GM23338 (cell line): ENCODE measurements around the gene CHST11. TPM values are rescaled to one million over a fixed set of nuclear protein-coding genes. Genes with fewer than 3 reads are reported as not detected.

Source experiments
- ATAC-seq: fragments of 200-7000 bp; cut with Tn5 transposase; 3 replicates; pipeline ENCODE4 v1.9.1; 2020
- DNase-seq: peaks from one replicate; pipeline ENCODE4 v3.0.0-alpha.2; 2015; ENCODE audit warnings: low spot score
- H2AFZ ChIP-seq: fragments of 200-600 bp; sonication (generic); 2 replicates; pipeline ENCODE4 v1.8.0; 2016; ENCODE audit warnings: antibody characterized with exemption, mild to moderate bottlenecking, moderate library complexity
- H3F3A ChIP-seq: fragments of 200-600 bp; sonication (generic); replicated peaks from 2 replicates; pipeline ENCODE4 v1.8.0; 2017; ENCODE audit warnings: antibody characterized with exemption, mixed run types, low read depth
- H3K27ac ChIP-seq: fragments of 200-600 bp; sonication (generic); 2 replicates; pipeline ENCODE4 v1.6.1; 2016; ENCODE audit warnings: low read depth
- H3K27me3 ChIP-seq: fragments of 200-600 bp; sonication (generic); 2 replicates; pipeline ENCODE4 v1.8.0; 2016; ENCODE audit warnings: mild to moderate bottlenecking, mixed run types, moderate library complexity; ENCODE audit not compliant: insufficient read depth
- H3K36me3 ChIP-seq: fragments of 200-600 bp; sonication (generic); 2 replicates; pipeline ENCODE4 v1.8.0; 2016; ENCODE audit warnings: mild to moderate bottlenecking; ENCODE audit not compliant: insufficient read depth
- H3K4me1 ChIP-seq: fragments of 200-600 bp; sonication (generic); 2 replicates; pipeline ENCODE4 v1.8.0; 2016; ENCODE audit warnings: mild to moderate bottlenecking, moderate library complexity; ENCODE audit not compliant: insufficient read depth
- H3K4me2 ChIP-seq: fragments of 200-600 bp; sonication (generic); 2 replicates; pipeline ENCODE4 v1.7.1; 2017; ENCODE audit warnings: mixed run types
- H3K4me3 ChIP-seq: fragments of 200-600 bp; sonication (generic); 2 replicates; pipeline ENCODE4 v1.6.1; 2016; ENCODE audit warnings: mixed run types
- H3K79me2 ChIP-seq: fragments of 200-600 bp; sonication (generic); replicated peaks from 2 replicates; pipeline ENCODE4 v1.8.0; 2017; ENCODE audit warnings: mild to moderate bottlenecking; ENCODE audit not compliant: insufficient read depth
- H3K9me2 ChIP-seq: fragments of 200-600 bp; sonication (generic); 2 replicates; pipeline ENCODE4 v1.8.0; 2017; ENCODE audit not compliant: insufficient read depth
- H4K20me1 ChIP-seq: fragments of 200-600 bp; sonication (generic); replicated peaks from 2 replicates; pipeline ENCODE4 v1.8.0; 2017; ENCODE audit warnings: mild to moderate bottlenecking; ENCODE audit not compliant: insufficient read depth
- H3K27ac Mint-ChIP-seq: 2 replicates; pipeline ENCODE4 v1.8.0; 2020; ENCODE audit warnings: inconsistent platforms, mild to moderate bottlenecking, moderate library complexity, mixed read lengths
- H3K27me3 Mint-ChIP-seq: 3 replicates; pipeline ENCODE4 v1.8.0; 2022; ENCODE audit warnings: low read depth, mild to moderate bottlenecking, moderate library complexity, mixed read lengths, inconsistent platforms; ENCODE audit not compliant: insufficient read depth, poor library complexity
- H3K36me3 Mint-ChIP-seq: 3 replicates; pipeline ENCODE4 v1.8.0; 2021; ENCODE audit warnings: low read depth, mild to moderate bottlenecking, inconsistent platforms, moderate library complexity, mixed read lengths
- H3K4me1 Mint-ChIP-seq: 3 replicates; pipeline ENCODE4 v1.8.0; 2020; ENCODE audit warnings: mild to moderate bottlenecking, inconsistent platforms, mixed read lengths
- H3K4me3 Mint-ChIP-seq: 3 replicates; pipeline ENCODE4 v1.8.0; 2021; ENCODE audit warnings: moderate library complexity, mild to moderate bottlenecking, inconsistent platforms, mixed read lengths
- H3K9me3 Mint-ChIP-seq: 3 replicates; pipeline ENCODE4 v1.8.0; 2020; ENCODE audit warnings: moderate library complexity, mild to moderate bottlenecking, inconsistent platforms, mixed read lengths
- CREB1 ChIP-seq: fragments of 250-450 bp; sonication (Bioruptor Pico); IDR thresholded peaks from 2 replicates; pipeline ENCODE4 v1.5.0; 2020; ENCODE audit warnings: low read depth, mild to moderate bottlenecking, moderate library complexity
- EZH2 ChIP-seq: fragments of 200-600 bp; sonication (generic); IDR thresholded peaks from one replicate; pipeline ENCODE4 v1.8.0; 2017; ENCODE audit warnings: antibody characterized with exemption, mild to moderate bottlenecking, low read depth; ENCODE audit not compliant: unreplicated experiment
- EZH2phosphoT487 ChIP-seq: fragments of 200-600 bp; sonication (generic); IDR thresholded peaks from one replicate; pipeline ENCODE4 v1.8.1; 2018; ENCODE audit warnings: antibody characterized with exemption; ENCODE audit not compliant: unreplicated experiment
- JUNB ChIP-seq: IDR thresholded peaks from one replicate; pipeline ENCODE4 v1.6.1; 2016; ENCODE audit warnings: antibody characterized with exemption; ENCODE audit not compliant: unreplicated experiment
- NANOG ChIP-seq: IDR thresholded peaks from 2 replicates; pipeline ENCODE4 v1.6.1; 2016; ENCODE audit warnings: antibody characterized with exemption, borderline replicate concordance
- POLR2AphosphoS5 ChIP-seq: IDR thresholded peaks from 2 replicates; pipeline ENCODE4 v1.6.1; 2016; ENCODE audit warnings: antibody characterized with exemption, low read depth
- STAT1 ChIP-seq: IDR thresholded peaks from one replicate; pipeline ENCODE4 v1.6.1; 2016; ENCODE audit warnings: antibody characterized with exemption; ENCODE audit not compliant: unreplicated experiment
- ZNF114 ChIP-seq: fragments of 250-450 bp; sonication (Bioruptor Pico); IDR thresholded peaks from 2 replicates; pipeline ENCODE4 v1.5.0; 2020; ENCODE audit warnings: mild to moderate bottlenecking, moderate library complexity
- ZNF331 ChIP-seq: fragments of 250-450 bp; sonication (Bioruptor Pico); IDR thresholded peaks from 2 replicates; pipeline ENCODE4 v1.5.0; 2020; ENCODE audit warnings: low read depth, mild to moderate bottlenecking, moderate library complexity
- polyA plus RNA-seq: library from polyadenylated mRNA; unstranded; fragments of >200 nt; fragmentation: Nextera tagmentation; extraction: Ambion mirVana; gene quantifications from 2 replicates; pipeline ENCODE4 v1.2.1, GENCODE V29; 2016
- total RNA-seq: library from RNA; depleted of rRNA; stranded (reverse); fragments of >200 nt; shearing (Covaris generic); gene quantifications from 2 replicates; pipeline ENCODE4 v1.2.3, GENCODE V29; 2014
- TF ChIP-seq, protein P1 (sequence below), 2 experiments: fragments of 200-600 bp in 1 of 2; sonication (generic) in 1 of 2; conservative IDR thresholded peaks; 2 replicates each; pipeline versions ENCODE4 v1.5.1 to v1.6.1; 2016 to 2017; ENCODE audit warnings: antibody characterized with exemption in 2 of 2, low read depth in 2 of 2, mild to moderate bottlenecking in 2 of 2, moderate library complexity in 1 of 2
- TF ChIP-seq, protein P2 (sequence below): fragments of 250-450 bp; sonication (Bioruptor Pico); IDR thresholded peaks from 2 replicates; pipeline ENCODE4 v1.5.0; 2020; ENCODE audit warnings: mild to moderate bottlenecking, moderate library complexity
- TF ChIP-seq, protein P3 (sequence below): IDR thresholded peaks from 2 replicates; pipeline ENCODE4 v1.6.1; 2016; ENCODE audit warnings: antibody characterized with exemption
- TF ChIP-seq, protein P4 (sequence below): IDR thresholded peaks from one replicate; pipeline ENCODE4 v1.6.1; 2018; ENCODE audit warnings: antibody characterized with exemption; ENCODE audit not compliant: unreplicated experiment

CHST11 gene
- total and polyA plus RNA-seq, 2 experiments from 2014 or later, result 7.7 to 25.7 TPM

GRCh38 chr12:104643819-104644669 is 187.3 kb downstream of the CHST11 start:
- Histone ChIP-seq H3K9me2 (0 out of 2 replicates have a peak, but pooled peaks cover 5% of the 10 kb centered on the region), H3K27me3 (no peaks in the 10 kb centered on the region), H3K4me2 (no peak overlapping the region), H3K4me1 (0 out of 2 replicates have a peak, but pooled peaks cover 2% of the 10 kb centered on the region), H3K79me2 (no peaks in the 10 kb centered on the region), H3K4me3 (no peak overlapping the region), H4K20me1 (no peaks in the 10 kb centered on the region), H3K27ac (no peak overlapping the region), H3K36me3 (no peaks in the 10 kb centered on the region), H3F3A (no peaks in the 10 kb centered on the region), H2AFZ (no peak overlapping the region)
- Mint-ChIP-seq H3K4me1 (peaks cover 6% of the 10 kb centered on the region; the same call in 2 of the 3 replicates), H3K27me3 (peaks cover 5% of the 10 kb centered on the region), H3K4me3 (no peak overlapping the region), H3K36me3 (peaks cover 21% of the 10 kb centered on the region; the same call in 2 of the 3 replicates), H3K9me3 (peaks cover 10% of the 10 kb centered on the region; the same call in 2 of the 3 replicates), H3K27ac (no peak overlapping the region)
- TF ChIP-seq, protein P1, sequence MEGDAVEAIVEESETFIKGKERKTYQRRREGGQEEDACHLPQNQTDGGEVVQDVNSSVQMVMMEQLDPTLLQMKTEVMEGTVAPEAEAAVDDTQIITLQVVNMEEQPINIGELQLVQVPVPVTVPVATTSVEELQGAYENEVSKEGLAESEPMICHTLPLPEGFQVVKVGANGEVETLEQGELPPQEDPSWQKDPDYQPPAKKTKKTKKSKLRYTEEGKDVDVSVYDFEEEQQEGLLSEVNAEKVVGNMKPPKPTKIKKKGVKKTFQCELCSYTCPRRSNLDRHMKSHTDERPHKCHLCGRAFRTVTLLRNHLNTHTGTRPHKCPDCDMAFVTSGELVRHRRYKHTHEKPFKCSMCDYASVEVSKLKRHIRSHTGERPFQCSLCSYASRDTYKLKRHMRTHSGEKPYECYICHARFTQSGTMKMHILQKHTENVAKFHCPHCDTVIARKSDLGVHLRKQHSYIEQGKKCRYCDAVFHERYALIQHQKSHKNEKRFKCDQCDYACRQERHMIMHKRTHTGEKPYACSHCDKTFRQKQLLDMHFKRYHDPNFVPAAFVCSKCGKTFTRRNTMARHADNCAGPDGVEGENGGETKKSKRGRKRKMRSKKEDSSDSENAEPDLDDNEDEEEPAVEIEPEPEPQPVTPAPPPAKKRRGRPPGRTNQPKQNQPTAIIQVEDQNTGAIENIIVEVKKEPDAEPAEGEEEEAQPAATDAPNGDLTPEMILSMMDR (conservative IDR thresholded peaks at IDR 0.05; ENCODE audit: low read depth in 2 of 2), result no peak
- TF ChIP-seq, protein P2, sequence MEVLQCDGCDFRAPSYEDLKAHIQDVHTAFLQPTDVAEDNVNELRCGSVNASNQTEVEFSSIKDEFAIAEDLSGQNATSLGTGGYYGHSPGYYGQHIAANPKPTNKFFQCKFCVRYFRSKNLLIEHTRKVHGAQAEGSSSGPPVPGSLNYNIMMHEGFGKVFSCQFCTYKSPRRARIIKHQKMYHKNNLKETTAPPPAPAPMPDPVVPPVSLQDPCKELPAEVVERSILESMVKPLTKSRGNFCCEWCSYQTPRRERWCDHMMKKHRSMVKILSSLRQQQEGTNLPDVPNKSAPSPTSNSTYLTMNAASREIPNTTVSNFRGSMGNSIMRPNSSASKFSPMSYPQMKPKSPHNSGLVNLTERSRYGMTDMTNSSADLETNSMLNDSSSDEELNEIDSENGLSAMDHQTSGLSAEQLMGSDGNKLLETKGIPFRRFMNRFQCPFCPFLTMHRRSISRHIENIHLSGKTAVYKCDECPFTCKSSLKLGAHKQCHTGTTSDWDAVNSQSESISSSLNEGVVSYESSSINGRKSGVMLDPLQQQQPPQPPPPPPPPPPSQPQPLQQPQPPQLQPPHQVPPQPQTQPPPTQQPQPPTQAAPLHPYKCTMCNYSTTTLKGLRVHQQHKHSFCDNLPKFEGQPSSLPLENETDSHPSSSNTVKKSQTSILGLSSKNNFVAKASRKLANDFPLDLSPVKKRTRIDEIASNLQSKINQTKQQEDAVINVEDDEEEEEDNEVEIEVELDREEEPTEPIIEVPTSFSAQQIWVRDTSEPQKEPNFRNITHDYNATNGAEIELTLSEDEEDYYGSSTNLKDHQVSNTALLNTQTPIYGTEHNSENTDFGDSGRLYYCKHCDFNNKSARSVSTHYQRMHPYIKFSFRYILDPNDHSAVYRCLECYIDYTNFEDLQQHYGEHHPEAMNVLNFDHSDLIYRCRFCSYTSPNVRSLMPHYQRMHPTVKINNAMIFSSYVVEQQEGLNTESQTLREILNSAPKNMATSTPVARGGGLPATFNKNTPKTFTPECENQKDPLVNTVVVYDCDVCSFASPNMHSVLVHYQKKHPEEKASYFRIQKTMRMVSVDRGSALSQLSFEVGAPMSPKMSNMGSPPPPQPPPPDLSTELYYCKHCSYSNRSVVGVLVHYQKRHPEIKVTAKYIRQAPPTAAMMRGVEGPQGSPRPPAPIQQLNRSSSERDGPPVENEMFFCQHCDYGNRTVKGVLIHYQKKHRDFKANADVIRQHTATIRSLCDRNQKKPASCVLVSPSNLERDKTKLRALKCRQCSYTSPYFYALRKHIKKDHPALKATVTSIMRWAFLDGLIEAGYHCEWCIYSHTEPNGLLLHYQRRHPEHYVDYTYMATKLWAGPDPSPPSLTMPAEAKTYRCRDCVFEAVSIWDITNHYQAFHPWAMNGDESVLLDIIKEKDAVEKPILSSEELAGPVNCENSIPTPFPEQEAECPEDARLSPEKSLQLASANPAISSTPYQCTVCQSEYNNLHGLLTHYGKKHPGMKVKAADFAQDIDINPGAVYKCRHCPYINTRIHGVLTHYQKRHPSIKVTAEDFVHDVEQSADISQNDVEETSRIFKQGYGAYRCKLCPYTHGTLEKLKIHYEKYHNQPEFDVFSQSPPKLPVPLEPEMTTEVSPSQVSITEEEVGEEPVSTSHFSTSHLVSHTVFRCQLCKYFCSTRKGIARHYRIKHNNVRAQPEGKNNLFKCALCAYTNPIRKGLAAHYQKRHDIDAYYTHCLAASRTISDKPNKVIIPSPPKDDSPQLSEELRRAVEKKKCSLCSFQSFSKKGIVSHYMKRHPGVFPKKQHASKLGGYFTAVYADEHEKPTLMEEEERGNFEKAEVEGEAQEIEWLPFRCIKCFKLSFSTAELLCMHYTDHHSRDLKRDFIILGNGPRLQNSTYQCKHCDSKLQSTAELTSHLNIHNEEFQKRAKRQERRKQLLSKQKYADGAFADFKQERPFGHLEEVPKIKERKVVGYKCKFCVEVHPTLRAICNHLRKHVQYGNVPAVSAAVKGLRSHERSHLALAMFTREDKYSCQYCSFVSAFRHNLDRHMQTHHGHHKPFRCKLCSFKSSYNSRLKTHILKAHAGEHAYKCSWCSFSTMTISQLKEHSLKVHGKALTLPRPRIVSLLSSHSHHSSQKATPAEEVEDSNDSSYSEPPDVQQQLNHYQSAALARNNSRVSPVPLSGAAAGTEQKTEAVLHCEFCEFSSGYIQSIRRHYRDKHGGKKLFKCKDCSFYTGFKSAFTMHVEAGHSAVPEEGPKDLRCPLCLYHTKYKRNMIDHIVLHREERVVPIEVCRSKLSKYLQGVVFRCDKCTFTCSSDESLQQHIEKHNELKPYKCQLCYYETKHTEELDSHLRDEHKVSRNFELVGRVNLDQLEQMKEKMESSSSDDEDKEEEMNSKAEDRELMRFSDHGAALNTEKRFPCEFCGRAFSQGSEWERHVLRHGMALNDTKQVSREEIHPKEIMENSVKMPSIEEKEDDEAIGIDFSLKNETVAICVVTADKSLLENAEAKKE (CRISPR knock-in tag), result no peak
- TF ChIP-seq ZNF331 (CRISPR knock-in tag) (no peak), POLR2AphosphoS5 (no peak), CREB1 (CRISPR knock-in tag) (no peak), JUNB (no peak), EZH2 (no peak), EZH2phosphoT487 (no peak), NANOG (no peak), STAT1 (no peak), ZNF114 (CRISPR knock-in tag) (no peak)
- TF ChIP-seq, protein P3, sequence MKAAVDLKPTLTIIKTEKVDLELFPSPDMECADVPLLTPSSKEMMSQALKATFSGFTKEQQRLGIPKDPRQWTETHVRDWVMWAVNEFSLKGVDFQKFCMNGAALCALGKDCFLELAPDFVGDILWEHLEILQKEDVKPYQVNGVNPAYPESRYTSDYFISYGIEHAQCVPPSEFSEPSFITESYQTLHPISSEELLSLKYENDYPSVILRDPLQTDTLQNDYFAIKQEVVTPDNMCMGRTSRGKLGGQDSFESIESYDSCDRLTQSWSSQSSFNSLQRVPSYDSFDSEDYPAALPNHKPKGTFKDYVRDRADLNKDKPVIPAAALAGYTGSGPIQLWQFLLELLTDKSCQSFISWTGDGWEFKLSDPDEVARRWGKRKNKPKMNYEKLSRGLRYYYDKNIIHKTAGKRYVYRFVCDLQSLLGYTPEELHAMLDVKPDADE, result no peak
- TF ChIP-seq, protein P4, sequence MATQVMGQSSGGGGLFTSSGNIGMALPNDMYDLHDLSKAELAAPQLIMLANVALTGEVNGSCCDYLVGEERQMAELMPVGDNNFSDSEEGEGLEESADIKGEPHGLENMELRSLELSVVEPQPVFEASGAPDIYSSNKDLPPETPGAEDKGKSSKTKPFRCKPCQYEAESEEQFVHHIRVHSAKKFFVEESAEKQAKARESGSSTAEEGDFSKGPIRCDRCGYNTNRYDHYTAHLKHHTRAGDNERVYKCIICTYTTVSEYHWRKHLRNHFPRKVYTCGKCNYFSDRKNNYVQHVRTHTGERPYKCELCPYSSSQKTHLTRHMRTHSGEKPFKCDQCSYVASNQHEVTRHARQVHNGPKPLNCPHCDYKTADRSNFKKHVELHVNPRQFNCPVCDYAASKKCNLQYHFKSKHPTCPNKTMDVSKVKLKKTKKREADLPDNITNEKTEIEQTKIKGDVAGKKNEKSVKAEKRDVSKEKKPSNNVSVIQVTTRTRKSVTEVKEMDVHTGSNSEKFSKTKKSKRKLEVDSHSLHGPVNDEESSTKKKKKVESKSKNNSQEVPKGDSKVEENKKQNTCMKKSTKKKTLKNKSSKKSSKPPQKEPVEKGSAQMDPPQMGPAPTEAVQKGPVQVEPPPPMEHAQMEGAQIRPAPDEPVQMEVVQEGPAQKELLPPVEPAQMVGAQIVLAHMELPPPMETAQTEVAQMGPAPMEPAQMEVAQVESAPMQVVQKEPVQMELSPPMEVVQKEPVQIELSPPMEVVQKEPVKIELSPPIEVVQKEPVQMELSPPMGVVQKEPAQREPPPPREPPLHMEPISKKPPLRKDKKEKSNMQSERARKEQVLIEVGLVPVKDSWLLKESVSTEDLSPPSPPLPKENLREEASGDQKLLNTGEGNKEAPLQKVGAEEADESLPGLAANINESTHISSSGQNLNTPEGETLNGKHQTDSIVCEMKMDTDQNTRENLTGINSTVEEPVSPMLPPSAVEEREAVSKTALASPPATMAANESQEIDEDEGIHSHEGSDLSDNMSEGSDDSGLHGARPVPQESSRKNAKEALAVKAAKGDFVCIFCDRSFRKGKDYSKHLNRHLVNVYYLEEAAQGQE, result no peak
- DNase-seq (no peak), ATAC-seq (no peak)
